Stimulated activated naive B cell treated with anti-CD40 and anti-IgM and Interleukin-4, amounts not matched to agents 10 μg/mL and 1 μg/mL and 100 μg/mL, for 72 hours (primary cell): ENCODE results near the gene ZSCAN4.

Source experiments
- ATAC-seq, 2 donors: fragments of 150-1000 bp; cut with Tn5 transposase; replicated peaks; 2 replicates each; pipeline ENCODE4 v1.10.0; 2021; ENCODE audit warnings: moderate library complexity in 1 of 2
- DNase-seq: peaks from one replicate; pipeline ENCODE4 v3.0.0; 2021
- H3K27ac Mint-ChIP-seq: one replicate; pipeline ENCODE4 v1.8.0; 2022; ENCODE audit warnings: mild to moderate bottlenecking, mixed read lengths
- H3K27me3 Mint-ChIP-seq, 2 donors: one replicate each; pipeline ENCODE4 v1.8.0; 2022; ENCODE audit warnings: mixed read lengths in 2 of 2
- H3K36me3 Mint-ChIP-seq, 2 donors: one replicate each; pipeline ENCODE4 v1.8.0; 2022; ENCODE audit warnings: mixed read lengths in 2 of 2, mild to moderate bottlenecking in 1 of 2
- H3K4me1 Mint-ChIP-seq, 2 donors: one replicate each; pipeline ENCODE4 v1.8.0; 2022; ENCODE audit warnings: mixed read lengths in 2 of 2, mild to moderate bottlenecking in 1 of 2
- H3K4me3 Mint-ChIP-seq, 2 donors: one replicate each; pipeline ENCODE4 v1.8.0; 2022; ENCODE audit warnings: mild to moderate bottlenecking in 2 of 2, mixed read lengths in 2 of 2, moderate library complexity in 1 of 2
- H3K9me3 Mint-ChIP-seq, 2 donors: one replicate each; pipeline ENCODE4 v1.8.0; 2022; ENCODE audit warnings: mixed read lengths in 2 of 2, mild to moderate bottlenecking in 1 of 2

Gene ZSCAN4

DNA sequence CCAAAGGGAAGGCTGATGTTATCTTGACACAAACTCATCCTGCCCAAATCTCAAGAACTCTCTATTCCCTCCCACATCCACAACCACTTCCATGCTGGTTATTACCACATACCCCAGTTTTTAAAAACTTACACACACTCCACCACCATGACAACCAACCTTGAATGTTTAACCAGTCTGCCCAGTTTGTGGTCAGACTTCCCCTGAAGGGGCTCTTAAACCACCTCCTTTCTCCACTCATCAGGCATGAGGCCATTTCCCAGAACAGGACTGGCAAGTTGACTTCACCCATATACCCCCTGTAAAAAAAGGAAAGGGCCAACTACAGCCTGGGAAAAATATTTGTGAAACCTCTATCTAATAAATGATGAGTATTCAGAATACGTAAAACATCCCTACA lies 12.4 kb upstream of the ZSCAN4 start:
- peaks cover 15 to 24% of the 10 kb centered on the region in 2 donors for H3K9me3 Mint-ChIP-seq
- peaks cover 6 to 14% of the 10 kb centered on the region in 2 donors for H3K36me3 Mint-ChIP-seq
- no peak overlapping the region for H3K4me3 Mint-ChIP-seq
- DNase-seq, result no peak
- peaks cover 60 to 76% of the 10 kb centered on the region in 2 donors for H3K27me3 Mint-ChIP-seq
- no peak overlapping the region for H3K27ac Mint-ChIP-seq
- ATAC-seq, result no peak
- peaks cover 4 to 6% of the 10 kb centered on the region in 2 donors for H3K4me1 Mint-ChIP-seq

DNA sequence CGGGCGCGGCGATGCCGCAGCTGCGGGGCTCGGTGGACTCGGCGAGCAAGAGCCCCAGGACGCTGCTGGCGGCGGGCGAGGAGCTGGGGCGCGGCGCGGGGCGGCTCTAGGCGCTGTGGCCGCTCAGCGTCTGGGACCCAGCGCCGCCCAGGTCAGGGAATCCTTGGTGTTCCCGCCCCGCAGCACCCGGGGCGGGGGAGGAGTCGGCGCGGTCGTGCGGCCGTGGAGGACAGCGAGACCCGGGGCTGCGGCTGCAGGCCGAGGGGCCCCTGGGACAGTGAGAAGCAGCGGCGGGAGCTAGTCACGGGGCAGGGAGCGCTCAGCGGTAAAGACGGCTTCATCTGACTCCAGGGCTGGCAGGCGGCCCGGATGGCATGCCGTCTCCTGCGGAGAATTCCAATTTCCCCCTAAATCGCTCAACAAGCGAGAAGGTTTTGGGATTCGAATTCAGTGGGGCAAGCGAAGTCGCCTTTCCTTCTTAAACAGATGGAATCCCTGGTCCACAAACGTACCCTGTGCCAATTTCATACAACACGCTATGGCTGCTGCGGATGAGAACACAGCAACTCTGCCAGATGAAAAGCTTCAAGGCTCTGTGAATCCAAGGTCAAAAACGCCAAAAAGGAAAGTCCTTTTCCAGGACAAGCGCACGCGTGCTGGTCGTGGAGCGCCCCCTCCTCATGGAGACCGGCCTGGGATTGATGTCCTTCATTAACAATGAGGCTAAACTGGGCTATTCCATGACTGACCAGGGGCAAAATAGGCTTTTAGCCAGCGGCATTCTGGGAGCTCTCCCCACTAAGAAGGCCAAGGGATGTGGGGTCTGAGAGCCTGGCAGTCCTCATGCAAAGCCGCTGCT lies 4.2 kb upstream of the ZSCAN4 start:
- DNase-seq (peak; percentile 5), ATAC-seq (peak; percentile 78 to 85)
- H3K4me3 Mint-ChIP-seq, result peak overlapping the region; percentile 84 to 90
- no peaks in the 10 kb centered on the region for H3K36me3 Mint-ChIP-seq
- H3K4me1 Mint-ChIP-seq, result peaks cover 4 to 14% of the 10 kb centered on the region in 2 donors
- H3K9me3 Mint-ChIP-seq, result no peaks in the 10 kb centered on the region
- H3K27me3 Mint-ChIP-seq, result peaks cover 39 to 61% of the 10 kb centered on the region in 2 donors
- no peak overlapping the region for H3K27ac Mint-ChIP-seq

- Mint-ChIP-seq H3K27ac (no peak overlapping the region), H3K4me1 (peaks cover 4 to 14% of the 10 kb centered on the region in 2 donors), H3K9me3 (no peaks in the 10 kb centered on the region), H3K4me3 (no peak overlapping the region), H3K27me3 (peaks cover 34 to 56% of the 10 kb centered on the region in 2 donors), H3K36me3 (no peaks in the 10 kb centered on the region)
- ATAC-seq, result no peak
- DNase-seq, result no peak
Observed at GRCh38 chr19:57665261-57665806, 3.4 kb upstream of the ZSCAN4 start.

- DNase-seq, result no peak
- H3K4me3 Mint-ChIP-seq, result no peak overlapping the region
- H3K27me3 Mint-ChIP-seq, result peaks cover 33 to 55% of the 10 kb centered on the region in 2 donors
- H3K27ac Mint-ChIP-seq, result no peak overlapping the region
- no peak for ATAC-seq
- H3K36me3 Mint-ChIP-seq, result no peaks in the 10 kb centered on the region
- peaks cover 4 to 14% of the 10 kb centered on the region in 2 donors for H3K4me1 Mint-ChIP-seq
- no peaks in the 10 kb centered on the region for H3K9me3 Mint-ChIP-seq
Observed at GRCh38 chr19:57667228-57667627, 1.5 kb upstream of the ZSCAN4 start.

DNA sequence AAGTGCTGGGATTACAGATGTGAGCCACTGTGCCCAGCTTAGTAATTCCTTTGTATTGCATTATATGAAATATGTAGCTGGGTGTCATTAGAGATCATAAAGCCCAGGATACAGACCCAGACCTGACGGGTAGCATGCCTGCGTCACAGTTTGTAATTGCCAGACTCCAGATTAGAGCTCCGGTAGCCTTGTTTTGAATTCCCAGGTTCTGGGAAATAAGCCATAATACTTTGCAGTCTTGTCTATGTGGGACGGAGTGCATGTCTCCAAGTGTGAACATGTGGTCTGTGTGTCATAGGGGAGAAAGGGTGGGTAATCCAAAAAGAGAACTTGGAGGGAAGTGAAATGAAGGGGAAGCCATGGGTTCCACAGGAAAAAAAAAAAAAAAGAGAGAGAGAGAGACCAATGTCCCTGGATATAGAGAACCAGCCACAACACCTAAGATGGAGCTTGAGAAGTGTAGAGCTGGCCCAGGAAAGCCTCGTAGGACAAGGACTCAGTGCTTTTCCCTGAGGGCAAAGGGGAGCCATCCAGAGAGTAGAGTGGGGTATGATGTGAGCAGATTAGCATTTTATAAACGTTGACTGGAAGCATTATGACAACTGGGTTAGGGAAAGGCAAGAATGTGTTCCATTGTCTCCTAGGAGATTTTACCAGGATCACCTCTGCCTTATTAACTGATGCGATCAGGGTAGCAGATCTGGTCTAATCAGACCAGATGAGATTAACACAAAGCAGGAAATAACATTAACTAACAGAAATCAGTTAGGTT lies 2.6 kb downstream of the ZSCAN4 start:
- Mint-ChIP-seq H3K27ac (no peak overlapping the region), H3K4me3 (no peak overlapping the region), H3K36me3 (no peaks in the 10 kb centered on the region), H3K4me1 (no peaks in the 10 kb centered on the region), H3K27me3 (peaks cover 25 to 38% of the 10 kb centered on the region in 2 donors), H3K9me3 (peaks cover 0 to 2% of the 10 kb centered on the region in 2 donors)
- no peak for DNase-seq
- ATAC-seq, result no peak

- H3K36me3 Mint-ChIP-seq, result no peaks in the 10 kb centered on the region
- no peak overlapping the region for H3K4me3 Mint-ChIP-seq
- DNase-seq (no peak), ATAC-seq (no peak)
- H3K9me3 Mint-ChIP-seq, result peaks cover 0 to 2% of the 10 kb centered on the region in 2 donors
- H3K27me3 Mint-ChIP-seq, result peaks cover 23 to 32% of the 10 kb centered on the region in 2 donors
- H3K4me1 Mint-ChIP-seq, result no peaks in the 10 kb centered on the region
- no peak overlapping the region for H3K27ac Mint-ChIP-seq
Observed at GRCh38 chr19:57672466-57672865, 3.7 kb downstream of the ZSCAN4 start.

GRCh38 chr19:57675881-57676280 lies 7.1 kb downstream of the ZSCAN4 start:
- H3K36me3 Mint-ChIP-seq, result no peaks in the 10 kb centered on the region
- DNase-seq (no peak), ATAC-seq (no peak)
- peaks cover 9 to 10% of the 10 kb centered on the region in 2 donors for H3K27me3 Mint-ChIP-seq
- no peaks in the 10 kb centered on the region for H3K4me1 Mint-ChIP-seq
- H3K9me3 Mint-ChIP-seq, result peaks cover 0 to 2% of the 10 kb centered on the region in 2 donors
- H3K4me3 Mint-ChIP-seq, result no peak overlapping the region
- H3K27ac Mint-ChIP-seq, result no peak overlapping the region

- Mint-ChIP-seq H3K27me3 (no peaks in the 10 kb centered on the region), H3K9me3 (peaks cover 38 to 40% of the 10 kb centered on the region in 2 donors), H3K27ac (peak overlapping the region; percentile 98), H3K36me3 (peaks cover 57 to 58% of the 10 kb centered on the region in 2 donors), H3K4me3 (peak overlapping the region; percentile 93 to 98), H3K4me1 (peaks cover 35% of the 10 kb centered on the region in 2 donors)
- no peak for DNase-seq
- no peak for ATAC-seq
Observed at GRCh38 chr19:57682226-57682766, 13.6 kb downstream of the ZSCAN4 start.

GRCh38 chr19:57686727-57687126 lies 18.0 kb downstream of the ZSCAN4 start:
- DNase-seq (no peak), ATAC-seq (no peak)
- H3K4me3 Mint-ChIP-seq, result no peak overlapping the region
- H3K9me3 Mint-ChIP-seq, result peaks cover 47 to 49% of the 10 kb centered on the region in 2 donors
- no peaks in the 10 kb centered on the region for H3K27me3 Mint-ChIP-seq
- no peak overlapping the region for H3K27ac Mint-ChIP-seq
- peaks cover 32 to 35% of the 10 kb centered on the region in 2 donors for H3K4me1 Mint-ChIP-seq
- H3K36me3 Mint-ChIP-seq, result peaks cover 85 to 92% of the 10 kb centered on the region in 2 donors

DNA sequence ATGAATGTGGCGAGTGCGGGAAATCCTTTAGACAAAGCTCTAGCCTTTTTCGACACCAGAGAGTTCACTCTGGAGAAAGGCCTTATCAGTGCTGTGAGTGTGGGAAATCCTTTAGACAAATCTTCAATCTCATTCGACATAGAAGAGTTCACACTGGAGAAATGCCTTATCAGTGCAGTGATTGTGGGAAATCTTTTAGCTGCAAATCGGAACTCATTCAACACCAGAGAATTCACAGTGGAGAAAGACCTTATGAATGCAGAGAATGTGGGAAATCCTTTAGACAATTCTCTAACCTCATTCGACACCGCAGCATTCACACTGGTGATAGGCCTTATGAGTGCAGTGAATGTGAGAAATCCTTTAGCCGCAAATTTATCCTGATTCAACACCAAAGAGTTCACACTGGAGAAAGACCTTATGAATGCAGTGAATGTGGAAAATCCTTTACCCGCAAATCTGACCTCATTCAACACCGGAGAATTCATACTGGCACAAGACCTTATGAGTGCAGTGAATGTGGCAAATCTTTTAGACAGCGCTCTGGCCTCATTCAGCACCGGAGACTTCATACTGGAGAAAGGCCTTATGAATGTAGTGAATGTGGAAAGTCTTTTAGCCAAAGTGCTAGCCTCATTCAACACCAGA lies 18.8 kb downstream of the ZSCAN4 start:
- DNase-seq, result no peak
- peaks cover 77 to 85% of the 10 kb centered on the region in 2 donors for H3K36me3 Mint-ChIP-seq
- H3K4me3 Mint-ChIP-seq, result no peak overlapping the region
- no peaks in the 10 kb centered on the region for H3K27me3 Mint-ChIP-seq
- peaks cover 29% of the 10 kb centered on the region in 2 donors for H3K4me1 Mint-ChIP-seq
- peaks cover 47% of the 10 kb centered on the region in 2 donors for H3K9me3 Mint-ChIP-seq
- H3K27ac Mint-ChIP-seq, result no peak overlapping the region
- no peak for ATAC-seq

GRCh38 chr19:57688011-57688763 lies 19.5 kb downstream of the ZSCAN4 start:
- ATAC-seq, result no peak
- H3K36me3 Mint-ChIP-seq, result peaks cover 73 to 84% of the 10 kb centered on the region in 2 donors
- H3K4me1 Mint-ChIP-seq, result peaks cover 22 to 24% of the 10 kb centered on the region in 2 donors
- H3K9me3 Mint-ChIP-seq, result peaks cover 40% of the 10 kb centered on the region in 2 donors
- no peak overlapping the region for H3K4me3 Mint-ChIP-seq
- H3K27ac Mint-ChIP-seq, result no peak overlapping the region
- no peak for DNase-seq
- no peaks in the 10 kb centered on the region for H3K27me3 Mint-ChIP-seq

GRCh38 chr19:57689750-57690149 lies 21.0 kb downstream of the ZSCAN4 start:
- no peaks in the 10 kb centered on the region for H3K27me3 Mint-ChIP-seq
- no peak for DNase-seq
- H3K4me3 Mint-ChIP-seq, result no peak overlapping the region
- H3K9me3 Mint-ChIP-seq, result peaks cover 24 to 25% of the 10 kb centered on the region in 2 donors
- H3K27ac Mint-ChIP-seq, result no peak overlapping the region
- peaks cover 12 to 16% of the 10 kb centered on the region in 2 donors for H3K4me1 Mint-ChIP-seq
- no peak for ATAC-seq
- H3K36me3 Mint-ChIP-seq, result peaks cover 66 to 80% of the 10 kb centered on the region in 2 donors

DNA sequence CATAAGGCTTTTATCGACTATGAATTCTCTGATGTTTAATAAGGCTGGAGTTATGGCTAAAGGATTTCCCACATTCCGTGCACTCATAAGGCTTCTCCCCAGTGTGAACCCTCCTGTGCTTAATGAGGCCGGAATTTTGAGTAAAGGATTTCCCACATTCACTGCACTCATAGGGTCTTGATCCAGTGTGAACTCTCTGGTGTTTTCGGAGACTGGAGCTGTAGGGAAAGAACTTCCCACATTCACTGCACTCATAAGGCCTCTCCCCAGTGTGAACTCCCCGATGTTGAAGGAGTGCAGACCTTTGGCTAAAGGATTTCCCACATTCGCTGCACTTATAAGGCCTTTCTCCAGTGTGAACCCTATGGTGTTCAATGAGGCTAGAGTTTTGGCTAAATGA lies 32.9 kb downstream of the ZSCAN4 start:
- peaks cover 62 to 77% of the 10 kb centered on the region in 2 donors for H3K36me3 Mint-ChIP-seq
- ATAC-seq (no peak), DNase-seq (no peak)
- H3K27ac Mint-ChIP-seq, result peak overlapping the region; percentile 4
- peaks cover 11% of the 10 kb centered on the region in 2 donors for H3K9me3 Mint-ChIP-seq
- H3K4me3 Mint-ChIP-seq, result no peak overlapping the region
- peaks cover 24 to 27% of the 10 kb centered on the region in 2 donors for H3K4me1 Mint-ChIP-seq
- H3K27me3 Mint-ChIP-seq, result no peaks in the 10 kb centered on the region
